Measurements from ENCODE around the gene PEDS1.

- TF ChIP-seq EZH2 (IDR thresholded peaks at IDR 0.05) (no peak), CTCF (IDR thresholded peaks at IDR 0.05) (no peak), EZH2phosphoT487 (IDR thresholded peaks at IDR 0.05) (no peak)
These were observed 40.9 kb upstream of the PEDS1 start for GRCh38 chr20:50194422-50194830.
